ENCODE results near the gene INAVA.

Gene INAVA

DNA sequence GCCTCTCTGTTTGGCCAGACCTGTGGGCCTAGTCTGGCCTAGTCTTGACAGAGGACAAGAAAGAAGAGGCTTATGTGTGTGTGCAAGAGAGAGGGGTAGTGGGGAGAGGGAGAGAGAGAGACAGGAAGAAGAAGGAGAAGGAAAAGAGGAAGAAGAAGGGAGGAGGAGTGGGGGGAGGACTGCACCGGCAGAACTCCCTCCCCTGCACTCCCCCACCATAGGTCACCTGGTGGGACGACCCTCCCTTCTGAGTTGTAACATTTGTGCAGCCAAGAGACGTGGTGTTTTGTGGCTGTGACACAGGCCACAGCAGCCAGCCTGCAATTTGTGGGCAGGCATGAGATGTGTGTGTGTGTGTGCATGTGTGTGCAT lies 4.3 kb downstream of the INAVA start:
- no peak overlapping the region for H3K4me3 ChIP-seq (ENCODE audit: low read length, poor library complexity, severe bottlenecking)
- H3K4me1 ChIP-seq (ENCODE audit: insufficient read depth, low read length, poor library complexity, severe bottlenecking), result peaks cover 51% of the 10 kb centered on the region
- no peak overlapping the region for H3K9ac ChIP-seq (ENCODE audit: low read depth, low read length, poor library complexity, severe bottlenecking)
- no peaks in the 10 kb centered on the region for H3F3A ChIP-seq (ENCODE audit: low read depth)
- H2AFZ ChIP-seq (ENCODE audit: low read length), result peak overlapping the region; percentile 77; the same call in 1 of the 2 replicates
- H3K9me3 ChIP-seq (ENCODE audit: insufficient read depth, low read depth, low read length), result no peaks in the 10 kb centered on the region
- no peaks in the 10 kb centered on the region for H3K36me3 ChIP-seq (ENCODE audit: insufficient read depth, low read length)
- no peak for TF ChIP-seq EZH2phosphoT487 (IDR thresholded peaks at IDR 0.05; ENCODE audit: borderline replicate concordance)
- TF ChIP-seq, protein P1, sequence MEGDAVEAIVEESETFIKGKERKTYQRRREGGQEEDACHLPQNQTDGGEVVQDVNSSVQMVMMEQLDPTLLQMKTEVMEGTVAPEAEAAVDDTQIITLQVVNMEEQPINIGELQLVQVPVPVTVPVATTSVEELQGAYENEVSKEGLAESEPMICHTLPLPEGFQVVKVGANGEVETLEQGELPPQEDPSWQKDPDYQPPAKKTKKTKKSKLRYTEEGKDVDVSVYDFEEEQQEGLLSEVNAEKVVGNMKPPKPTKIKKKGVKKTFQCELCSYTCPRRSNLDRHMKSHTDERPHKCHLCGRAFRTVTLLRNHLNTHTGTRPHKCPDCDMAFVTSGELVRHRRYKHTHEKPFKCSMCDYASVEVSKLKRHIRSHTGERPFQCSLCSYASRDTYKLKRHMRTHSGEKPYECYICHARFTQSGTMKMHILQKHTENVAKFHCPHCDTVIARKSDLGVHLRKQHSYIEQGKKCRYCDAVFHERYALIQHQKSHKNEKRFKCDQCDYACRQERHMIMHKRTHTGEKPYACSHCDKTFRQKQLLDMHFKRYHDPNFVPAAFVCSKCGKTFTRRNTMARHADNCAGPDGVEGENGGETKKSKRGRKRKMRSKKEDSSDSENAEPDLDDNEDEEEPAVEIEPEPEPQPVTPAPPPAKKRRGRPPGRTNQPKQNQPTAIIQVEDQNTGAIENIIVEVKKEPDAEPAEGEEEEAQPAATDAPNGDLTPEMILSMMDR (conservative IDR thresholded peaks at IDR 0.05; ENCODE audit: low read length), result no peak
- peak overlapping the region; percentile 25 for H3K4me2 ChIP-seq (ENCODE audit: low read depth, low read length, poor library complexity, severe bottlenecking)
- H3K9me2 ChIP-seq (replicated peaks; ENCODE audit: low read depth, low read length), result no peaks in the 10 kb centered on the region
- H4K20me1 ChIP-seq (ENCODE audit: insufficient read depth, low read length, poor library complexity, severe bottlenecking), result no peaks in the 10 kb centered on the region
- no peaks in the 10 kb centered on the region for H3K79me2 ChIP-seq (ENCODE audit: insufficient read depth, low read length)
- H3K27me3 ChIP-seq (ENCODE audit: insufficient read depth, low read length, poor library complexity, severe bottlenecking), result no peaks in the 10 kb centered on the region

DNA sequence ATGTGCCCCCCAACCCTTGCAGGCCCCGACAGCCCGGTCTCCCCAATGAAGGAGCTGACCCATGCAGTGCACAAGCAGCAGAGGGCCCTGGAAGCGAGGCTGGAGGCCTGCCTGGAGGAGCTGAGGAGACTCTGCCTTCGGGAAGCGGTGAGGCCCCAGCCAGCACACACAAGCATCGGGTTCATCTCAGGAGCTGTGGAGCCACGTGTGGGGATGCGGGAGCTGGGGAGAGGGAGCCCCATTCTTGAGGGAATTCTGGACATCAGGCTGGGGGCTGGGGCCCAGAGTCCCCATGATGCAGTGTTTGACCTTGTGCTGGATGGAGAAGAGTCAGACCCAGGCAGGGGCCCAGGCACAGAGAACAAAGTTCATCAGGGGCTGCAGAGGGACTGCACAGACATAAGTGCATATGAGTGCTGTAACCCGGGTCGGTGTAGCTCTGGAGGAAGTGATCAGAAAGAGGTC lies 4.8 kb downstream of the INAVA start:
- Histone ChIP-seq H3K4me2 (ENCODE audit: low read depth, low read length, poor library complexity, severe bottlenecking) (peak overlapping the region; percentile 25), H4K20me1 (ENCODE audit: insufficient read depth, low read length, poor library complexity, severe bottlenecking) (no peaks in the 10 kb centered on the region), H3K79me2 (ENCODE audit: insufficient read depth, low read length) (no peaks in the 10 kb centered on the region), H3F3A (ENCODE audit: low read depth) (no peaks in the 10 kb centered on the region), H3K27me3 (ENCODE audit: insufficient read depth, low read length, poor library complexity, severe bottlenecking) (no peaks in the 10 kb centered on the region), H3K9ac (ENCODE audit: low read depth, low read length, poor library complexity, severe bottlenecking) (peak overlapping the region; percentile 48), H3K4me3 (ENCODE audit: low read length, poor library complexity, severe bottlenecking) (no peak overlapping the region), H3K9me2 (replicated peaks; ENCODE audit: low read depth, low read length) (no peaks in the 10 kb centered on the region), H3K36me3 (ENCODE audit: insufficient read depth, low read length) (no peaks in the 10 kb centered on the region), H3K4me1 (ENCODE audit: insufficient read depth, low read length, poor library complexity, severe bottlenecking) (peaks cover 56% of the 10 kb centered on the region), H2AFZ (ENCODE audit: low read length) (no peak overlapping the region; the same call in 1 of the 2 replicates), H3K9me3 (ENCODE audit: insufficient read depth, low read depth, low read length) (no peaks in the 10 kb centered on the region)
- TF ChIP-seq EZH2phosphoT487 (IDR thresholded peaks at IDR 0.05; ENCODE audit: borderline replicate concordance), result no peak
- TF ChIP-seq, protein P1 (conservative IDR thresholded peaks at IDR 0.05; ENCODE audit: low read length), result no peak

DNA sequence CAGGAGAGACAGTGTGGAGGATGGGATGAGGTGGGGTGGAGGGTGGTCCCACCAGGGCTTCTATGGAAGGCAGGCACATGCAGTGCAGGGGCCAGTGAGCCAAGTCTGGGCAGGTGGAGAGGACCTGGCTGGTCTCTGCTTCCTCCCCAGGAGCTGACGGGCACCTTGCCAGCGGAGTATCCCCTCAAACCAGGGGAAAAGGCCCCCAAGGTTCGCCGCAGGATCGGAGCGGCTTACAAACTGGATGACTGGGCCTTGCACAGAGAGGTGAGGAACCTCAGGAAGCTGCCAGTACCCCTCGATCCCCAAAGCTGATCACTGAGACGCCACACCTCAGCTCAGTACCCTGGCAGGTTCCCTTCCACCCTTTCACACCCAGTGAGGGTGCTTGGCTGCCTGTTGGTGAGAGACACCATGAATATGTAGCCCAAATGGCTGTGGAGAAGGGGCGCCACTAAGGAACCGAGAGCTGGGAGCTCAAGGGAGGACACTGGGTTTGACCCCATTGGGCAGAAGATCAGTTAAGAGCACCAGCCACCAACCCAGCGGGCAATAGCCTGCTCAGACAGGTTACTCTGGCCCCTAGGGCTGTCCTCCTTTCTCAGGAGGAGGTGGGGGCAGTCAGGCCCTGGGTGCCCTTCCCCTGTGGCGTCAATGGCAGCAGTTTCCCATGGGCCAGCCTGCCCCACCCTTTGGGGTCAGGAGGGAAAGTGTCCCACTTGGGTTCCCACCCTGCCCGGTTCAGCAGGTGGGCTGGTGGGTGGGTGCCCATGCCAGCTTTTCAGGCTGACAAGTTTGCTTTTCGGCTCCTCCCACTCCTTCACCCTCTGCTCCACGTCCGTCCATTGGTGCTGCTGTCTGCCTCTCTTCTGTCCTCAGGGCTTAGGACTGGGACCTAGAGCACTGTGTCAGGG lies 5.5 kb downstream of the INAVA start:
- no peak overlapping the region for H3K4me3 ChIP-seq (ENCODE audit: low read length, poor library complexity, severe bottlenecking)
- H3K4me2 ChIP-seq (ENCODE audit: low read depth, low read length, poor library complexity, severe bottlenecking), result peak overlapping the region; percentile 25
- no peaks in the 10 kb centered on the region for H3K27me3 ChIP-seq (ENCODE audit: insufficient read depth, low read length, poor library complexity, severe bottlenecking)
- peak overlapping the region; percentile 48 for H3K9ac ChIP-seq (ENCODE audit: low read depth, low read length, poor library complexity, severe bottlenecking)
- TF ChIP-seq, protein P1 (conservative IDR thresholded peaks at IDR 0.05; ENCODE audit: low read length), result no peak
- no peak for TF ChIP-seq EZH2phosphoT487 (IDR thresholded peaks at IDR 0.05; ENCODE audit: borderline replicate concordance)
- no peaks in the 10 kb centered on the region for H3K36me3 ChIP-seq (ENCODE audit: insufficient read depth, low read length)
- no peaks in the 10 kb centered on the region for H3K79me2 ChIP-seq (ENCODE audit: insufficient read depth, low read length)
- no peaks in the 10 kb centered on the region for H3K9me2 ChIP-seq (replicated peaks; ENCODE audit: low read depth, low read length)
- H3K9me3 ChIP-seq (ENCODE audit: insufficient read depth, low read depth, low read length), result no peaks in the 10 kb centered on the region
- H4K20me1 ChIP-seq (ENCODE audit: insufficient read depth, low read length, poor library complexity, severe bottlenecking), result no peaks in the 10 kb centered on the region
- H2AFZ ChIP-seq (ENCODE audit: low read length), result no peak overlapping the region
- H3K4me1 ChIP-seq (ENCODE audit: insufficient read depth, low read length, poor library complexity, severe bottlenecking), result peaks cover 60% of the 10 kb centered on the region
- H3F3A ChIP-seq (ENCODE audit: low read depth), result no peaks in the 10 kb centered on the region
